Pancreas (tissue), 10 donors: ENCODE data around the gene SPAM1. TPM values are rescaled to one million over a fixed set of nuclear protein-coding genes. Genes with fewer than 3 reads are reported as not detected.

ENCODE experiments used
- ATAC-seq, 4 donors: fragments of 200-7000 bp; cut with Tn5 transposase; one replicate each; pipeline versions ENCODE4 v1.8.0 to v1.9.1; 2020; ENCODE audit warnings: mild to moderate bottlenecking in 4 of 4, moderate library complexity in 4 of 4
- DNase-seq, 6 donors: peaks; one replicate each; pipeline ENCODE4 v3.0.0-alpha.2; 2020
- FAIRE-seq: peaks from 2 replicates; lab custom pipeline; 2012; peaks lifted over from hg19 to GRCh38; lab: Jason Lieb, UNC
- H3K27ac ChIP-seq, 4 donors: fragments of 200-600 bp; sonication (generic); 1 replicate in 3 of 4; 2 replicates in 1 of 4; pipeline versions ENCODE4 v1.5.0 to v1.8.0; 2020
- H3K27me3 ChIP-seq, 4 donors: fragments of 200-600 bp; one replicate each; pipeline ENCODE4 v1.8.0; 2021
- H3K36me3 ChIP-seq, 3 donors: fragments of 200-600 bp; sonication (generic) in 1 of 3; one replicate each; pipeline versions ENCODE4 v1.5.0 to v1.8.0; 2020 to 2021
- H3K4me1 ChIP-seq, 3 donors: fragments of 200-600 bp; one replicate each; pipeline ENCODE4 v1.8.0; 2021
- H3K4me3 ChIP-seq, 4 donors: fragments of 200-600 bp; sonication (generic) in 2 of 4; one replicate each; pipeline versions ENCODE4 v1.5.0 to v1.8.0; 2020 to 2021
- H3K9me3 ChIP-seq, 4 donors: fragments of 200-600 bp; one replicate each; pipeline ENCODE4 v1.8.0; 2021
- CTCF ChIP-seq, 4 donors: fragments of 200-600 bp; sonication (generic) in 3 of 4; IDR thresholded peaks; one replicate each; pipeline versions ENCODE4 v1.5.0 to v1.8.0; 2021; ENCODE audit warnings: antibody characterized with exemption in 4 of 4
- WGBS, 2 donors: extraction: QIAGEN DNeasy Blood & Tissue Kit; methylation state at CpG; one replicate each; pipeline ENCODE4 v1.1.7; 2013; 5-methylcytosine and 5-hydroxymethylcytosine counted together
- intact Hi-C, 3 donors: fragments of 100-400 bp; cut with DNase I; formaldehyde crosslinking; loops; one replicate each; pipeline versions ENCODE4 v1.11.1 to v1.14.2; 2022
- polyA plus RNA-seq, 2 donors: library from polyadenylated mRNA; stranded (reverse); fragments of 200-250 nt; gene quantifications; one replicate each; pipeline ENCODE4 v1.2.3, GENCODE V29; 2013
- total RNA-seq, 6 donors: library from RNA; stranded (reverse); fragmentation: NEBNext Ultra II Directional in 4 of 6; extraction: Animal tissue kit (Norgen Biotek cat#: 25700) in 4 of 6; gene quantifications; one replicate each; pipeline versions ENCODE4 v1.2.1 to v1.2.4, GENCODE V29; 2021 to 2023
- donor health status: healthy with polysubstance abuse.
- donor health status: DM: no; HTN: no; CAD: no; lungs with moderate emphysema.
- donor health status: DM: no; HTN: no; CAD: no.
- donor health status: control.
- donor health status: control.
- donor health status: Bipolar disorder and iron deficiency.
- donor health status: DM: yes; HTN: yes; CAD: no.
- donor health status: DM: no; HTN: no; CAD: no.
- donor health status: DM: no; HTN: no; CAD: no.
- donor health status: DM: yes; HTN: yes; CAD: no.

SPAM1 gene
- total RNA-seq = not detected
- under 1 TPM in 1 of 2 donors, not detected in 1; 0.12 TPM for polyA plus RNA-seq

GRCh38 chr7:123924941-123925340 lies at the start of gene SPAM1:
Gene SPAM1, plus strand, starts transcription at chr7:123925241. Its CDS starts 28,330 bp downstream, at chr7:123953571.
- no peak for TF ChIP-seq CTCF (IDR thresholded peaks at IDR 0.05)
- no peaks in the 10 kb centered on the region for H3K27me3 ChIP-seq
- no peaks in the 10 kb centered on the region for H3K36me3 ChIP-seq
- ATAC-seq (no peak), FAIRE-seq (no peak), DNase-seq (no peak)
- H3K9me3 ChIP-seq = no peaks in the 10 kb centered on the region
- H3K4me3 ChIP-seq = no peak within 1 kb of the TSS
- no peak within 1 kb of the TSS for H3K27ac ChIP-seq
- intact Hi-C loops = no loop called here
- no peaks in the 10 kb centered on the region for H3K4me1 ChIP-seq

DNA sequence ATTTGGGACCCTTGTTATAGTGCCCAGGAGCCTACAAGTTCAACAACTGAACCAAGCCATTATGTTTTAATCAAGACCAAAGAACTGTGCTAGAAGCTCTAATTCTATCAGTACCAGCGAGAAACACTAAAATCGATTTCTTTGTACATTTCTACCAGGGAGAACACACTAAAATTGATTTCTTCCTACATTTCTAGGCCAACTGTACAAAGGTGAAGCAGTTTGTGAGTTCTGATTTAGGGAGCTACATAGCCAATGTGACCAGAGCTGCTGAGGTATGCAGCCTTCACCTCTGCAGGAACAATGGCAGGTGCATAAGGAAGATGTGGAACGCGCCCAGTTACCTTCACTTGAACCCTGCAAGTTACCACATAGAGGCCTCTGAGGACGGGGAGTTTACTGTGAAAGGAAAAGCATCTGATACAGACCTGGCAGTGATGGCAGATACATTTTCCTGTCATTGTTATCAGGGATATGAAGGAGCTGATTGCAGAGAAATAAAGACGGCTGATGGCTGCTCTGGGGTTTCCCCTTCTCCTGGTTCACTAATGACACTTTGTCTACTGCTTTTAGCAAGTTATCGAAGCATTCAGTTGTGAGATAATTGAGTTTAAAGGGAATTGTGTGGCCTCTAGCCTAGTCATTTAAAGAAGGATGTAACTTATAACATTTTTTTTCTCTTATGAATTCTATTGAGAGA lies 48.3 kb upstream of the SPAM1 start:
- Histone ChIP-seq H3K4me3 (no peak overlapping the region), H3K36me3 (no peaks in the 10 kb centered on the region), H3K27me3 (no peaks in the 10 kb centered on the region), H3K9me3 (no peaks in the 10 kb centered on the region), H3K4me1 (peaks cover 0 to 3% (median 0%) of the 10 kb centered on the region in 3 donors), H3K27ac (no peak overlapping the region)
- intact Hi-C loops = no loop called here
- ATAC-seq (no peak), FAIRE-seq (no peak), DNase-seq (no peak)
- TF ChIP-seq CTCF (IDR thresholded peaks at IDR 0.05) = no peak
- WGBS, 2 donors = 56 to 59% methylated on average over 7 of the region's 7 CpGs

DNA sequence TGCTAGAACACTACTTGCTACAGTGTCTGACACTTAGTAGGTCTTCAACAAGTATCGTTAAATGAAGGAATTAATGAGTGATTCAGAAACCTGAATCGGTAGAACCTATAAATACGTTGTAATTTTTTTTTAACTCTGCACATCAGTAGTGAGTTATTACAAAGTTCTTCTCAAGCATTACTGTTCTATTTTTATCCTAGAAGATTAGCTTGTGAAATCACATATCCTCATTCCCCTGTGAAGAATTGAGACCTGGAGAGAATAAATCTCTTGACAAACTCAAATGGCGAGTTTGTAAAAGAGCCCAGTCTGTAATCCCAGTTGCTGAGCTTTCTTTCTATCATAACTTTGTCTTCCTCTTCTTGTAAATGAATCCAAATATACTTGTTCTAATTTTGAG lies 45.4 kb upstream of the SPAM1 start:
- no peak for ATAC-seq
- Histone ChIP-seq H3K27me3 (no peaks in the 10 kb centered on the region), H3K27ac (no peak overlapping the region), H3K4me1 (no peaks in the 10 kb centered on the region), H3K36me3 (no peaks in the 10 kb centered on the region), H3K9me3 (no peaks in the 10 kb centered on the region), H3K4me3 (no peak overlapping the region)
- no peak for TF ChIP-seq CTCF (IDR thresholded peaks at IDR 0.05)
- DNase-seq = no peak
- intact Hi-C loops = no loop called here
- no peak for FAIRE-seq
- 64 to 79% methylated on average over 4 of the region's 4 CpGs for WGBS, 2 donors

DNA sequence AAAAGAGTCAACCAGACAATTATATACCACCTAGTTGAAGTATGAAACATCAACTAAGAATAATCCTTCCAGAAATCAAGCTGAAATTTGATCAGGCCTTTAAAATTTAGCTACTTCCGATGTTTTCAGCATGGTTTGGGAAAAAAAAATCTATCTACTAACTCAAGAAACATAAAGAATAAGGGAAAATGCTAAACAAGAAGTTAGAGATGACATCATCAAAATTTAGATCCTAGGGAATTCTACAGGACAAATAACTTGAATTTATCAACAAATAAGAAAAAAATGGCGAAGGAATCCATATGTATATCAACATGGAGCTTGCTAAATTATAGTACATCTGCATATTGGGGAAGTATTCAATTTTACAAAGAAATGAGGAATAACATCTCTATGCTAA lies 43.7 kb upstream of the SPAM1 start:
- Histone ChIP-seq H3K4me1 (no peaks in the 10 kb centered on the region), H3K4me3 (no peak overlapping the region), H3K9me3 (no peaks in the 10 kb centered on the region), H3K36me3 (no peaks in the 10 kb centered on the region), H3K27me3 (no peaks in the 10 kb centered on the region), H3K27ac (no peak overlapping the region)
- no peak for ATAC-seq
- no peak for TF ChIP-seq CTCF (IDR thresholded peaks at IDR 0.05)
- no peak for DNase-seq
- FAIRE-seq = no peak
- WGBS, 2 donors = 93 to 99% methylated on average over 2 of the region's 2 CpGs
- intact Hi-C loops = no loop called here

DNA sequence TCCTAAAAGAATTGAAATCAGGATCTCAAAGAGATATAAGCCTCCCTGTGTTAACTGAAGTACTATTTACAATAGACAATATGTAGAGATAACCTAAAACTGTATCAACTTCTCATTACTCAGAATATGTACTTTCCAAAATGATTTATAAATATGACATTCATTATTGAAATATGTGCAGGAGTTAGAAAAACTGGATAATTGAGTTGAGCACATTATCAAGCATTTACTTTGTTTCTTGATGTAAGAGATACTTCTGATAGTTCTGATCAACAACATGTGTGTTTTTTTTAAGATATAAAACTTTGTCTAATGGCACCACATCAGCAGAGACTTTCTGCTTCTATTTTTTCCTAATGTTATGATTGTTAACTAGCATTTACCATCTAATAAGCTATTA lies 41.9 kb upstream of the SPAM1 start:
- Histone ChIP-seq H3K4me3 (no peak overlapping the region), H3K36me3 (no peaks in the 10 kb centered on the region), H3K4me1 (no peaks in the 10 kb centered on the region), H3K27ac (no peak overlapping the region), H3K9me3 (no peaks in the 10 kb centered on the region), H3K27me3 (no peaks in the 10 kb centered on the region)
- DNase-seq = no peak
- FAIRE-seq = peak; percentile 51
- intact Hi-C loops = no loop called here
- TF ChIP-seq CTCF (IDR thresholded peaks at IDR 0.05) = no peak
- no peak for ATAC-seq
